Left ventricle myocardium inferior (tissue), 1 donor: ENCODE measurements around the gene IFNA17. TPM values are rescaled to one million over a fixed set of nuclear protein-coding genes. Genes with fewer than 3 reads are reported as not detected.
"Not testable (repeated sequence)": the region's sequence is repeated elsewhere in the genome, so short reads cannot be mapped to it uniquely, and the experiment has no call there.

Source experiments
- DNase-seq: peaks from one replicate; pipeline ENCODE4 v3.0.0-alpha.2; 2020
- H3K27ac ChIP-seq: fragments of 200-600 bp; replicated peaks from 2 replicates; pipeline ENCODE4 v1.8.0; 2021
- H3K27me3 ChIP-seq: fragments of 200-600 bp; 2 replicates; pipeline ENCODE4 v1.8.0; 2021; ENCODE audit warnings: low read depth
- H3K36me3 ChIP-seq: fragments of 200-600 bp; 2 replicates; pipeline ENCODE4 v1.8.0; 2021
- H3K4me1 ChIP-seq: fragments of 200-600 bp; 2 replicates; pipeline ENCODE4 v1.8.0; 2021
- H3K4me3 ChIP-seq: fragments of 200-600 bp; 2 replicates; pipeline ENCODE4 v1.8.0; 2021; ENCODE audit warnings: mild to moderate bottlenecking, moderate library complexity
- H3K9me3 ChIP-seq: fragments of 200-600 bp; replicated peaks from 2 replicates; pipeline ENCODE4 v1.8.0; 2021
- intact Hi-C: fragments of 100-400 bp; cut with micrococcal nuclease; formaldehyde crosslinking; loops from one replicate; pipeline ENCODE4 v1.11.0; 2022
- total RNA-seq: library from RNA; stranded (reverse); fragmentation: NEBNext Ultra II Directional; extraction: Animal tissue kit (Norgen Biotek cat#: 25700); gene quantifications from one replicate; pipeline ENCODE4 v1.2.1, GENCODE V29; 2021
- TF ChIP-seq, protein P1 (sequence below): fragments of 200-600 bp; IDR thresholded peaks from 2 replicates; pipeline ENCODE4 v1.8.0; 2021; ENCODE audit warnings: antibody characterized with exemption, mild to moderate bottlenecking, borderline replicate concordance
- donor health status: DM: no; HTN: yes; CAD: no; lungs with severe emphysema.

The IFNA17 gene
- total RNA-seq, 1 donor from 2014 or later = not detected

DNA sequence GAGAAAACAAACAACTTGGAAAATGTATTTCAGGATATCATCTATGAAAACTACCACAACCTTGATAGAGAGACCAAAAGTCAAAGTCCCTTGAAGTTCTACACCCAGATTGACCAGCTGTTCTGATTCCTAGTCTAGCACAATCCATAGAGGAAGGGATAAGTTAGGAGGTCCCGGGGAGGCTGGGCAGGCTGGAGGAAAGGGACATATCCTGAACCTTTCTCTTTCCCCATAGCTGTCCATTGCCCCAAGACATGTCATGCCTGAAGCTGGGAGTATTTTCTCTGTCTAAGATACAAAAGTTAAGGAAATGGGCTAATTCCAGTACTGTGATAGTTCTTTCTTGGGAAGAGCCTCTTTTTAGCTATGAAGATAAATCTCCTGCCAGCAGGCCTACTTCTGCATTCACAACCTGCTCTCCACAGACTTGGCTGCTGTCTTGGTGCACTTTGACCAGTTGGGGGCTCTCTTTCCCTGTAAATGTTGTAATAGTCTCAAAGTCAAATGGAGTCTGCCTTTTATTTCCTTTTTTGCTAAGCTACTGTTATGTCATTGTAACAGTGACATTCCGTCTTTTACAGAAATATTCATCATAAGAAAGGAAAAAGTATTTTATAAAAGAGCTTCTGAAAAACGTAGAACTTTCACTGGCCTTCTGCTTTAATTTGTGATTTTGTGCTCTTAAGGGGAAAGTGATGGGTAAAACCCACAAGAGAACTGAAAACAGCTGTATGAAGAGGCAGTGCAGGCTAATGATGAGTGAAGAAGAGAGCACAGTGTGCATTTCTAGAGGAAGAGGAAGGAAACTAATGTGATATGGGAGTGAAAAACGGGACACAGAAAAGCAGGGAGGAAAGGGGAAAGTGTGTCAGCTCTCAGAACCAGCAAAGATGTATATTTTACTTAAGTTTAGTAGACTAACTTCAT lies 44.9 kb downstream of the IFNA17 start:
- DNase-seq, H3K27me3 ChIP-seq, H3K9me3 ChIP-seq, H3K36me3 ChIP-seq, H3K4me1 ChIP-seq, intact Hi-C loops, H3K4me3 ChIP-seq, H3K27ac ChIP-seq: not testable (repeated sequence)
- TF ChIP-seq, protein P1, sequence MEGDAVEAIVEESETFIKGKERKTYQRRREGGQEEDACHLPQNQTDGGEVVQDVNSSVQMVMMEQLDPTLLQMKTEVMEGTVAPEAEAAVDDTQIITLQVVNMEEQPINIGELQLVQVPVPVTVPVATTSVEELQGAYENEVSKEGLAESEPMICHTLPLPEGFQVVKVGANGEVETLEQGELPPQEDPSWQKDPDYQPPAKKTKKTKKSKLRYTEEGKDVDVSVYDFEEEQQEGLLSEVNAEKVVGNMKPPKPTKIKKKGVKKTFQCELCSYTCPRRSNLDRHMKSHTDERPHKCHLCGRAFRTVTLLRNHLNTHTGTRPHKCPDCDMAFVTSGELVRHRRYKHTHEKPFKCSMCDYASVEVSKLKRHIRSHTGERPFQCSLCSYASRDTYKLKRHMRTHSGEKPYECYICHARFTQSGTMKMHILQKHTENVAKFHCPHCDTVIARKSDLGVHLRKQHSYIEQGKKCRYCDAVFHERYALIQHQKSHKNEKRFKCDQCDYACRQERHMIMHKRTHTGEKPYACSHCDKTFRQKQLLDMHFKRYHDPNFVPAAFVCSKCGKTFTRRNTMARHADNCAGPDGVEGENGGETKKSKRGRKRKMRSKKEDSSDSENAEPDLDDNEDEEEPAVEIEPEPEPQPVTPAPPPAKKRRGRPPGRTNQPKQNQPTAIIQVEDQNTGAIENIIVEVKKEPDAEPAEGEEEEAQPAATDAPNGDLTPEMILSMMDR = peak; percentile 46

Other genes starting within 250 kb of the IFNA17 start
- 0.71 TPM for gene HACD4, start 196.6 kb downstream of the IFNA17 start, total RNA-seq
- not detected for gene IFNB1, start 150.3 kb downstream of the IFNA17 start, total RNA-seq
- gene IFNW1, start 86.4 kb downstream of the IFNA17 start, total RNA-seq = not detected
- not detected for gene IFNA21, start 61.6 kb downstream of the IFNA17 start, total RNA-seq
- gene IFNA4, start 40.6 kb downstream of the IFNA17 start, total RNA-seq = not detected
- gene IFNA7, start 26.0 kb downstream of the IFNA17 start, total RNA-seq = not detected
- not detected for gene IFNA10, start 21.1 kb downstream of the IFNA17 start, total RNA-seq
- not detected for gene IFNA16, start 10.9 kb downstream of the IFNA17 start, total RNA-seq
- not detected for gene IFNA14, start 11.8 kb upstream of the IFNA17 start, total RNA-seq
- gene IFNA5, start 77.1 kb upstream of the IFNA17 start, total RNA-seq = not detected
- gene KLHL9, start 107.2 kb upstream of the IFNA17 start, total RNA-seq = 12.0 TPM
- not detected for gene IFNA6, start 122.7 kb upstream of the IFNA17 start, total RNA-seq
- gene IFNA13, start 139.8 kb upstream of the IFNA17 start, total RNA-seq = not detected
- gene IFNA2, start 157.2 kb upstream of the IFNA17 start, total RNA-seq = not detected
- gene IFNA8, start 180.9 kb upstream of the IFNA17 start, total RNA-seq = not detected
- not detected for gene IFNA1, start 212.2 kb upstream of the IFNA17 start, total RNA-seq